ENCODE measurements around the gene PAPPA. TPM values are rescaled to one million over a fixed set of nuclear protein-coding genes. Genes with fewer than 3 reads are reported as not detected.

The PAPPA gene
- total RNA-seq, 2 donors from 2014 or later: 1.8 to 5.7 TPM

GRCh38 chr9:116282597-116282996 is 129.0 kb downstream of the PAPPA start:
- Histone ChIP-seq H3K4me3 (no peak overlapping the region), H3K27me3 (no peaks in the 10 kb centered on the region), H3K9me3 (no peaks in the 10 kb centered on the region), H3K36me3 (no peaks in the 10 kb centered on the region), H3K27ac (no peak overlapping the region), H3K4me1 (no peaks in the 10 kb centered on the region)
- no peak for DNase-seq (ENCODE audit: low spot score)
- TF ChIP-seq CTCF (IDR thresholded peaks at IDR 0.05): no peak

- Histone ChIP-seq H3K36me3 (no peaks in the 10 kb centered on the region), H3K4me3 (no peak overlapping the region), H3K27me3 (no peaks in the 10 kb centered on the region), H3K27ac (no peak overlapping the region), H3K4me1 (no peaks in the 10 kb centered on the region), H3K9me3 (no peaks in the 10 kb centered on the region)
- no peak for DNase-seq (ENCODE audit: low spot score)
- TF ChIP-seq CTCF (IDR thresholded peaks at IDR 0.05): no peak
These were observed 130.9 kb downstream of the PAPPA start for GRCh38 chr9:116284518-116284917.

GRCh38 chr9:116285320-116285719 is 131.7 kb downstream of the PAPPA start:
- no peak for DNase-seq (ENCODE audit: low spot score)
- Histone ChIP-seq H3K27ac (no peak overlapping the region), H3K27me3 (no peaks in the 10 kb centered on the region), H3K4me3 (no peak overlapping the region), H3K4me1 (no peaks in the 10 kb centered on the region), H3K9me3 (no peaks in the 10 kb centered on the region), H3K36me3 (no peaks in the 10 kb centered on the region)
- TF ChIP-seq CTCF (IDR thresholded peaks at IDR 0.05): no peak

GRCh38 chr9:116286297-116286696 is 132.7 kb downstream of the PAPPA start:
- Histone ChIP-seq H3K27me3 (no peaks in the 10 kb centered on the region), H3K4me1 (no peaks in the 10 kb centered on the region), H3K4me3 (no peak overlapping the region), H3K9me3 (no peaks in the 10 kb centered on the region), H3K36me3 (no peaks in the 10 kb centered on the region), H3K27ac (no peak overlapping the region)
- TF ChIP-seq CTCF (IDR thresholded peaks at IDR 0.05): no peak
- no peak for DNase-seq (ENCODE audit: low spot score)

GRCh38 chr9:116287721-116288120 is 134.1 kb downstream of the PAPPA start:
- Histone ChIP-seq H3K4me3 (no peak overlapping the region), H3K9me3 (no peaks in the 10 kb centered on the region), H3K4me1 (no peaks in the 10 kb centered on the region), H3K27me3 (no peaks in the 10 kb centered on the region), H3K36me3 (no peaks in the 10 kb centered on the region), H3K27ac (no peak overlapping the region)
- TF ChIP-seq CTCF (IDR thresholded peaks at IDR 0.05): no peak
- no peak for DNase-seq (ENCODE audit: low spot score)

- Histone ChIP-seq H3K27ac (no peak overlapping the region), H3K36me3 (no peaks in the 10 kb centered on the region), H3K27me3 (no peaks in the 10 kb centered on the region), H3K4me1 (no peaks in the 10 kb centered on the region), H3K4me3 (no peak overlapping the region), H3K9me3 (no peaks in the 10 kb centered on the region)
- TF ChIP-seq CTCF (IDR thresholded peaks at IDR 0.05): no peak
- no peak for DNase-seq (ENCODE audit: low spot score)
These were observed 135.1 kb downstream of the PAPPA start for GRCh38 chr9:116288658-116289057.
